Caco-2 (cell line): Measurements from ENCODE around the gene ELMO1. TPM values are rescaled to one million over a fixed set of nuclear protein-coding genes. Genes with fewer than 3 reads are reported as not detected.

Source experiments
- BruUV-seq: library from RNA; stranded (reverse); fragments of 400-500 nt; replicated peaks from 2 replicates; lab custom pipeline; 2021; lab: Mats Ljungman, UMichigan
- CTCF ChIA-PET: fragments of 300-600 bp; sonication (Branson Sonifier 250); formaldehyde crosslinking; loops from one replicate; lab custom pipeline; 2022; ENCODE audit warnings: antibody characterized with exemption; lab: Charles Lee
- POLR2A ChIA-PET: fragments of 300-600 bp; sonication (Branson Sonifier 250); formaldehyde crosslinking; loops from one replicate; lab custom pipeline; 2022; ENCODE audit warnings: antibody characterized with exemption; lab: Charles Lee
- DNase-seq, 2 experiments: peaks; one replicate each; pipeline versions ENCODE4 v3.0.0 to v3.0.0-alpha.2; 2020 to 2022
- H3K27me3 ChIP-seq: replicated peaks from 2 replicates; pipeline ENCODE4 v1.6.0; 2011; ENCODE audit warnings: low read length; ENCODE audit not compliant: control insufficient read depth, insufficient read depth
- H3K36me3 ChIP-seq: 2 replicates; pipeline ENCODE4 v1.5.1; 2011; ENCODE audit warnings: low read length; ENCODE audit not compliant: control insufficient read depth, insufficient read depth
- H3K4me1 ChIP-seq: fragments of 250-450 bp; sonication (Bioruptor Pico); 2 replicates; pipeline ENCODE4 v1.5.1; 2020; ENCODE audit warnings: mild to moderate bottlenecking
- H3K4me3 ChIP-seq: 2 replicates; pipeline ENCODE4 v1.5.1; 2011; ENCODE audit warnings: low read depth, mild to moderate bottlenecking, control low read depth, low read length
- H3K9me3 ChIP-seq: fragments of 250-450 bp; sonication (Bioruptor Pico); 2 replicates; pipeline ENCODE4 v1.5.1; 2020; ENCODE audit warnings: mild to moderate bottlenecking, moderate library complexity
- H3K27ac Mint-ChIP-seq: one replicate; pipeline ENCODE4 v1.8.0; 2022; ENCODE audit warnings: mixed read lengths; ENCODE audit not compliant: unreplicated experiment
- H3K27me3 Mint-ChIP-seq: one replicate; pipeline ENCODE4 v1.8.0; 2022; ENCODE audit warnings: mixed read lengths; ENCODE audit not compliant: insufficient read depth, unreplicated experiment
- H3K36me3 Mint-ChIP-seq: one replicate; pipeline ENCODE4 v1.8.0; 2022; ENCODE audit warnings: mild to moderate bottlenecking, mixed read lengths; ENCODE audit not compliant: insufficient read depth, unreplicated experiment
- H3K4me1 Mint-ChIP-seq: one replicate; pipeline ENCODE4 v1.8.0; 2022; ENCODE audit warnings: low read depth, mixed read lengths; ENCODE audit not compliant: unreplicated experiment
- H3K4me3 Mint-ChIP-seq: one replicate; pipeline ENCODE4 v1.8.0; 2022; ENCODE audit warnings: mild to moderate bottlenecking, moderate library complexity, mixed read lengths; ENCODE audit not compliant: unreplicated experiment
- H3K9me3 Mint-ChIP-seq: one replicate; pipeline ENCODE4 v1.8.0; 2022; ENCODE audit warnings: mixed read lengths; ENCODE audit not compliant: unreplicated experiment
- CTCF ChIP-seq, 2 experiments: fragments of 200-600 bp in 1 of 2; IDR thresholded peaks; 1 replicate in 1 of 2; 2 replicates in 1 of 2; pipeline versions ENCODE4 v1.5.1 to v1.8.0; 2011 to 2022; ENCODE audit warnings: antibody characterized with exemption in 1 of 2, control low read depth in 1 of 2, inconsistent platforms in 1 of 2, low read depth in 1 of 2, low read length in 1 of 2, mild to moderate bottlenecking in 1 of 2, moderate library complexity in 1 of 2; ENCODE audit not compliant: insufficient read depth in 1 of 2, severe bottlenecking in 1 of 2, unreplicated experiment in 1 of 2
- intact Hi-C: fragments of 100-400 bp; cut with micrococcal nuclease; formaldehyde crosslinking; loops from one replicate; pipeline ENCODE4 v1.10.0; 2022; ENCODE audit not compliant: unreplicated experiment
- total RNA-seq: library from RNA; stranded (reverse); gene quantifications from 2 replicates; pipeline ENCODE4 v1.2.3, GENCODE V29; 2022

ELMO1 gene
- total RNA-seq, 1 experiment from 2014 or later: 0.14 TPM

- Histone ChIP-seq H3K36me3 (no peaks in the 10 kb centered on the region), H3K4me3 (no peak overlapping the region), H3K4me1 (peaks cover 14% of the 10 kb centered on the region), H3K27me3 (no peaks in the 10 kb centered on the region), H3K9me3 (0 out of 2 replicates have a peak, but pooled peaks cover 3% of the 10 kb centered on the region)
- POLR2A ChIA-PET: no interaction called here
- H3K27ac Mint-ChIP-seq: no peak overlapping the region
- intact Hi-C loops: no loop called here
- H3K27me3 Mint-ChIP-seq: no peaks in the 10 kb centered on the region
- no peaks in the 10 kb centered on the region for H3K36me3 Mint-ChIP-seq
- H3K4me1 Mint-ChIP-seq: no peaks in the 10 kb centered on the region
- no TSS peak for BruUV-seq
- TF ChIP-seq CTCF (IDR thresholded peaks at IDR 0.05; ENCODE audit: insufficient read depth in 1 of 2, low read depth in 1 of 2, low read length in 1 of 2, severe bottlenecking in 1 of 2, unreplicated experiment in 1 of 2): no peak
- peaks cover 18% of the 10 kb centered on the region for H3K9me3 Mint-ChIP-seq
- H3K4me3 Mint-ChIP-seq: no peak overlapping the region
- no peak for DNase-seq
- CTCF ChIA-PET: interaction anchor here (0.7 kb wide), 1 partner anchor 122 kb away, joined by 5 read pairs; no protein-coding TSS in a partner anchor
Observed at GRCh38 chr7:37149773-37150124, 298.9 kb downstream of the ELMO1 start.

DNA sequence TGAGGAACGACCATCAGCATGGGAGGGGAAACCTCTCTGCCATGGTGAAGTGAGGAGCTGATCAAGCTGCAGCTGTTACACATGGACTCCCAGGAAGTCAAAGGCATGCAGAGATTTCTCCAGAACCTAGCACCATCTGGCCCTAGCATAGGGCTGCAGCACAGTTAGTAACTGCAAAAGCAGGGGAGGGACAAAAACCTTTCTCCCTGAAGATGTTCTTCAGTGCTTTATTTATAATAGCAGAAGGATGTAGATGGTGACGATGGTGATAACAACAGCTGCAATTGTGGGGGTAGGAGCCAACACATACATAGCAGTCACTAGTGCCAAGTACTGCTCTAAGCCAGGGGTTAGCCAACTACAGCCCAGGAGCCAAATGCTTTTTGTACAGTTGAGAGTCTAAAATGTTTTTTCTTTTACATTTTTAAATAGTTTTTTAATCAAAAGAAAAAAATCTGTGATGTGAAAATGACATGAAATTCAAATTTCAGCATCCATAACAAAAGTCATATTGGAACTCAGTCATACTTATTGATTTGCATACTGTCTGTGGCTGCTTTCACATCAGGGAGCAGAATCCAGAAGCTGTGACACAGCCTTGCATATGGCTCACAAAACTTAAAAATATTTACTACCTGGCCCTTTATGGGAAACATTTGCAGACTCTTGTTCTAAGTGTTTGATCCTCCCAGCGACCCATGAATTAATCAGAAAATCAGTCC, 299.5 kb downstream of the ELMO1 start:
- Mint-ChIP-seq H3K27ac (no peak overlapping the region), H3K4me3 (no peak overlapping the region), H3K4me1 (no peaks in the 10 kb centered on the region), H3K9me3 (peaks cover 18% of the 10 kb centered on the region), H3K36me3 (no peaks in the 10 kb centered on the region), H3K27me3 (no peaks in the 10 kb centered on the region)
- POLR2A ChIA-PET: no interaction called here
- no TSS peak for BruUV-seq
- no peaks in the 10 kb centered on the region for H3K36me3 ChIP-seq
- no peak for DNase-seq
- 0 out of 2 replicates have a peak, but pooled peaks cover 3% of the 10 kb centered on the region for H3K9me3 ChIP-seq
- H3K4me1 ChIP-seq: peaks cover 14% of the 10 kb centered on the region
- no peak for TF ChIP-seq CTCF (IDR thresholded peaks at IDR 0.05; ENCODE audit: insufficient read depth in 1 of 2, low read depth in 1 of 2, low read length in 1 of 2, severe bottlenecking in 1 of 2, unreplicated experiment in 1 of 2)
- no peak overlapping the region for H3K4me3 ChIP-seq
- H3K27me3 ChIP-seq: no peaks in the 10 kb centered on the region
- intact Hi-C loops: no loop called here
- CTCF ChIA-PET: interaction anchor here (0.7 kb wide), 1 partner anchor 122 kb away, joined by 5 read pairs; no protein-coding TSS in a partner anchor

DNA sequence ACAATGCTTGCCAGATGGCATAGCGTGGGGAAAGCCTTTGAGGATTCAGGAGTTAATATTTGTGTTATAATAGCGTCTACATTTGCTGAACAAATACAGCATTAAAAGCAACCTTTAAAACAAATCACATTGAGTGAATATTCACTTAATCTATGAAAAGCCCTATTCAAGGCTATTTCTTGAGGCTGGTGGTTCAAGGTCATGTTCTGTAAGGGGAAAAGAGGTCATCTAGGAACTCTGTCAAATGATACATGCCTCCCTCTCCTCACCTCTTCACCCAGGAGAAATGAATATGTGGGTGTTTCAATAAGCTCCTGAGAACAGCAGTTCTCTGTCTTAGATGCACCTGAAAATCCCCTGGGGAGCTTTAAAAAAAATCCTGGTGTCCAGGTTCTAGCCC, 303.0 kb downstream of the ELMO1 start:
- Mint-ChIP-seq H3K9me3 (peaks cover 11% of the 10 kb centered on the region), H3K27me3 (no peaks in the 10 kb centered on the region), H3K4me1 (no peaks in the 10 kb centered on the region), H3K36me3 (no peaks in the 10 kb centered on the region), H3K4me3 (no peak overlapping the region), H3K27ac (no peak overlapping the region)
- no TSS peak for BruUV-seq
- Histone ChIP-seq H3K4me3 (no peak overlapping the region), H3K9me3 (no peaks in the 10 kb centered on the region), H3K27me3 (no peaks in the 10 kb centered on the region), H3K36me3 (no peaks in the 10 kb centered on the region), H3K4me1 (peaks cover 12% of the 10 kb centered on the region)
- intact Hi-C loops: no loop called here
- TF ChIP-seq CTCF (IDR thresholded peaks at IDR 0.05; ENCODE audit: insufficient read depth in 1 of 2, low read depth in 1 of 2, low read length in 1 of 2, severe bottlenecking in 1 of 2, unreplicated experiment in 1 of 2): no peak
- DNase-seq: no peak
- POLR2A ChIA-PET: no interaction called here
- CTCF ChIA-PET: no interaction called here
